HUDEP-2 (cell line): ENCODE measurements around the gene HLA-DQA1.
A peak's percentile ranks its signal among the peaks of the same experiment; 100 is the strongest.

Experiments used
- DNase-seq, 76 experiments: peaks; one replicate each; lab custom pipeline; 2025; ENCODE audit not compliant: unreplicated experiment in 76 of 76; lab: John Stamatoyannopoulos, UW

The HLA-DQA1 gene

GRCh38 chr6:32692019-32692418 lies 54.8 kb downstream of the HLA-DQA1 start:
- DNase-seq = peak in 19 of 76 experiments; percentile 3 to 46 (median 11)
